ENCODE data around the gene JAG2.

- TF ChIP-seq, protein P1, sequence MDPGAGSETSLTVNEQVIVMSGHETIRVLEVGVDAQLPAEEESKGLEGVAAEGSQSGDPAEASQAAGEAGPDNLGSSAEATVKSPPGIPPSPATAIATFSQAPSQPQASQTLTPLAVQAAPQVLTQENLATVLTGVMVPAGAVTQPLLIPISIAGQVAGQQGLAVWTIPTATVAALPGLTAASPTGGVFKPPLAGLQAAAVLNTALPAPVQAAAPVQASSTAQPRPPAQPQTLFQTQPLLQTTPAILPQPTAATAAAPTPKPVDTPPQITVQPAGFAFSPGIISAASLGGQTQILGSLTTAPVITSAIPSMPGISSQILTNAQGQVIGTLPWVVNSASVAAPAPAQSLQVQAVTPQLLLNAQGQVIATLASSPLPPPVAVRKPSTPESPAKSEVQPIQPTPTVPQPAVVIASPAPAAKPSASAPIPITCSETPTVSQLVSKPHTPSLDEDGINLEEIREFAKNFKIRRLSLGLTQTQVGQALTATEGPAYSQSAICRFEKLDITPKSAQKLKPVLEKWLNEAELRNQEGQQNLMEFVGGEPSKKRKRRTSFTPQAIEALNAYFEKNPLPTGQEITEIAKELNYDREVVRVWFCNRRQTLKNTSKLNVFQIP (CRISPR knock-in tag; IDR thresholded peaks at IDR 0.05; ENCODE audit: borderline replicate concordance, low read depth): no peak
- TF ChIP-seq ESRRG (CRISPR knock-in tag; IDR thresholded peaks at IDR 0.05) (no peak), ARNTL (CRISPR knock-in tag; IDR thresholded peaks at IDR 0.05; ENCODE audit: borderline replicate concordance, low read depth) (no peak), ZNF565 (CRISPR knock-in tag; conservative IDR thresholded peaks at IDR 0.05; ENCODE audit: low read depth) (no peak), ZFP3 (CRISPR knock-in tag; IDR thresholded peaks at IDR 0.05) (no peak), ZFP30 (CRISPR knock-in tag; IDR thresholded peaks at IDR 0.05) (no peak), PPARA (CRISPR knock-in tag; IDR thresholded peaks at IDR 0.05; ENCODE audit: borderline replicate concordance) (no peak)
These were observed 2.6 kb upstream of the JAG2 start for GRCh38 chr14:105171004-105171673.
